Ovary (tissue), 9 donors: ENCODE data around the gene LIFR. TPM values are rescaled to one million over a fixed set of nuclear protein-coding genes. Genes with fewer than 3 reads are reported as not detected.
A peak's percentile ranks its signal among the peaks of the same experiment; 100 is the strongest.

Experiments used
- DNase-seq, 5 donors: peaks; one replicate each; pipeline ENCODE4 v3.0.0-alpha.2; 2019 to 2020
- H3K27ac ChIP-seq, 2 donors: fragments of 200-600 bp; one replicate each; pipeline versions ENCODE4 v1.5.1 to v1.8.0; 2019 to 2022
- H3K27me3 ChIP-seq: fragments of 200-600 bp; one replicate; pipeline ENCODE4 v1.8.0; 2022
- H3K36me3 ChIP-seq: fragments of 200-600 bp; sonication (generic); one replicate; pipeline ENCODE4 v1.5.1; 2019
- H3K4me1 ChIP-seq: one replicate; pipeline ENCODE4 v1.8.1; 2013; ENCODE audit warnings: mild to moderate bottlenecking, moderate library complexity; ENCODE audit not compliant: insufficient read depth
- H3K4me3 ChIP-seq: fragments of 200-600 bp; sonication (generic); one replicate; pipeline ENCODE4 v1.5.1; 2017
- H3K9me3 ChIP-seq, 2 donors: fragments of 200-600 bp in 1 of 2; sonication (generic) in 1 of 2; one replicate each; pipeline versions ENCODE4 v1.5.1 to v1.8.1; 2013 to 2019; ENCODE audit warnings: mild to moderate bottlenecking in 1 of 2, moderate library complexity in 1 of 2
- CTCF ChIP-seq, 3 donors: fragments of 450-650 bp in 2 of 3; fragments of 200-600 bp in 1 of 3; IDR thresholded peaks; one replicate each; pipeline versions ENCODE4 v1.5.1 to v1.8.0; 2016 to 2022; ENCODE audit warnings: antibody characterized with exemption in 3 of 3, mild to moderate bottlenecking in 1 of 3
- EP300 ChIP-seq: sonication (generic); formaldehyde crosslinking; IDR thresholded peaks from one replicate; pipeline ENCODE4 v1.6.1; 2017; ENCODE audit warnings: antibody characterized with exemption
- POLR2A ChIP-seq: fragments of 450-650 bp; IDR thresholded peaks from one replicate; pipeline ENCODE4 v1.6.1; 2017; ENCODE audit warnings: antibody characterized with exemption, mild to moderate bottlenecking, moderate library complexity
- WGBS, 3 donors: extraction: QIAGEN DNeasy Blood & Tissue Kit in 1 of 3; methylation state at CpG; one replicate each; pipeline versions ENCODE4 v1.1.5 to v1.1.7; 2013 to 2017; 5-methylcytosine and 5-hydroxymethylcytosine counted together
- intact Hi-C, 4 donors: fragments of 100-400 bp; cut with DNase I; formaldehyde crosslinking; loops; one replicate each; pipeline versions ENCODE4 v1.11.0 to v1.15.1; 2022 to 2023
- polyA plus RNA-seq, 2 donors: library from polyadenylated mRNA; stranded (reverse); fragments of 200-250 nt in 1 of 2; fragments of 350-450 nt in 1 of 2; fragmentation: Illumina TruSeq in 1 of 2; extraction: RNeasy Lipid Tissue Mini Kit (QIAGEN cat#74804) in 1 of 2; gene quantifications; one replicate each; pipeline ENCODE4 v1.2.3, GENCODE V29; 2013 to 2014
- total RNA-seq, 7 donors: library from RNA; depleted of rRNA in 2 of 7; stranded (reverse); fragments of >200 nt in 2 of 7; fragmentation: NEBNext Ultra II Directional in 3 of 7; extraction: Animal tissue kit (Norgen Biotek cat#: 25700) in 3 of 7; gene quantifications; one replicate each; pipeline versions ENCODE4 v1.1.0 to v1.2.4, GENCODE V29; 2016 to 2023
- donor health status: DM: no; HTN: no; CAD: no; lungs with moderate emphysema.
- donor health status: DM: no; HTN: no; CAD: no.
- donor health status: Bipolar disorder and iron deficiency.
- donor health status: DM: yes; HTN: yes; CAD: no.
- donor health status: DM: no; HTN: no; CAD: no.
- donor health status: DM: yes; HTN: yes; CAD: no.

Gene LIFR
- total and polyA plus RNA-seq, 9 donors, result 17.3 to 143 (median 89.3) TPM

GRCh38 chr5:38553001-38553521 lies 3.4 kb downstream of the LIFR start:
- Histone ChIP-seq H3K9me3 (no peaks in the 10 kb centered on the region), H3K4me3 (no peak overlapping the region), H3K36me3 (no peaks in the 10 kb centered on the region), H3K4me1 (peaks cover 12% of the 10 kb centered on the region), H3K27ac (no peak overlapping the region), H3K27me3 (no peaks in the 10 kb centered on the region)
- no peak for DNase-seq
- WGBS, 3 donors, result 81 to 90% (median 85%) methylated on average over 2 of the region's 2 CpGs
- intact Hi-C loops, result loop anchor here in 2 of 4 donors (10.0 kb wide), 2 partner anchors 88 to 252 kb away; no protein-coding TSS in a partner anchor
- TF ChIP-seq CTCF (IDR thresholded peaks at IDR 0.05), result no peak
- no peak for TF ChIP-seq POLR2A
- TF ChIP-seq EP300, result no peak

GRCh38 chr5:38551030-38552017 lies 5.1 kb downstream of the LIFR start:
- 78 to 84% (median 82%) methylated on average over 10 of the region's 10 CpGs for WGBS, 3 donors
- Histone ChIP-seq H3K27me3 (no peaks in the 10 kb centered on the region), H3K4me3 (no peak overlapping the region), H3K9me3 (no peaks in the 10 kb centered on the region), H3K4me1 (peaks cover 17% of the 10 kb centered on the region), H3K36me3 (no peaks in the 10 kb centered on the region), H3K27ac (no peak overlapping the region)
- intact Hi-C loops, result loop anchor here in 2 of 4 donors (10.0 kb wide), 2 partner anchors 87 to 253 kb away; no protein-coding TSS in a partner anchor
- peak in 1 of 5 donors; percentile 42 for DNase-seq
- TF ChIP-seq EP300 (no peak), CTCF (IDR thresholded peaks at IDR 0.05) (peak in 1 of 3 donors; percentile 38)

DNA sequence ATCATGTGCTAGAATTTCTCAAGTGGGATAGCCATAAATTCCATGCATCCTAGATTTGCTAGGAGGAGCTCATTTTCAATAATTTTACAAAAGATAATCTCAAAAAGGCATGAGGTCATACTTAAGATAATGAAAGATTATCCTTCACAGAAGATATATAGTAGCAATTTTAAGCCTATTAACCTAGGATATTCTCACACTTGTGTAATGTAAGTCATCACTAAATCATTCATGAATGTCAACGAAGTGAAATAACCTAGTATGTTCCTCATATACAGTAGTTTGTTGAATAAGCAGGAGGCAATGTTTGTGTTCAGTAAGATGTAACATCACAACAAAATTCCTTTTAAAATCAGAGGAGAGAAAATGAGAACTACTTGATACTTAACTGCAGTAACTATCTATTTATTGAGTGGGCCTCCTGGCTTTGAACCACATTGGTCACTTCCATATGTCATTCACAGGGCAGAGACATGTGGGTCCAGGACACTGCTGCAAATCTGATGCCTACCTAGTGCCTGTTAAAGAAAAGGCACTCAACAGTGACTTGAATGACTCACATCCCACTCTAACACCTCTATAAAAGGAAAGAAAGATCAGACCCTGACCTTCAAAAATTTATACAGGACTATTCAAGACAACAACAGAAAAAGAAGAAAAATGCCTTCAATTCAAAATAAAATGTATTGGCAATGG lies 8.2 kb downstream of the LIFR start:
- no peaks in the 10 kb centered on the region for H3K9me3 ChIP-seq
- intact Hi-C loops, result no loop called here
- no peaks in the 10 kb centered on the region for H3K27me3 ChIP-seq
- peaks cover 17% of the 10 kb centered on the region for H3K4me1 ChIP-seq
- no peak overlapping the region for H3K4me3 ChIP-seq
- no peak for DNase-seq
- 8 to 40% (median 13%) methylated on average over 1 of the region's 1 CpG for WGBS, 3 donors
- TF ChIP-seq POLR2A (no peak), CTCF (IDR thresholded peaks at IDR 0.05) (no peak), EP300 (no peak)
- H3K36me3 ChIP-seq, result no peaks in the 10 kb centered on the region
- H3K27ac ChIP-seq, result peak overlapping the region in 1 of 2 donors; percentile 30

DNA sequence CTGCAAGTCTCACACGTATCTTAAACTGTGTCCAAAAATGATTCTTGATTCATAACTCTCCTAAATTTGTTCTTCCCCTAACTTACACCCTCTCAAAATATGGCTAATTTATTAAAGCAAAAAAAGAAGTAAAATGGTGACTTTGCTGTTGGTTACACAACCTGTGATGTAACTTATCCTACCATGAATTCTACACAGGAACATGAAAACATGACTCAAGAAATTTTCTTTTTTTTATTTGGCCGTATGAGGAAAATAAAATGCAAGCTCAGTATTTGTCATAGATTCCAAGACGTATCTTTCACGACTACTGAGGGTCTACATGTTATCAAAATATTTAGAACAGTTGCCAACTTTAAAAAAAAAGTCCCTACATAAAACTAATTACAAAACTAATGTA lies 9.2 kb downstream of the LIFR start:
- intact Hi-C loops, result no loop called here
- H3K27me3 ChIP-seq, result no peaks in the 10 kb centered on the region
- H3K9me3 ChIP-seq, result no peaks in the 10 kb centered on the region
- no peak overlapping the region for H3K4me3 ChIP-seq
- TF ChIP-seq EP300, result no peak
- no peak for TF ChIP-seq POLR2A
- no peak for TF ChIP-seq CTCF (IDR thresholded peaks at IDR 0.05)
- WGBS, 3 donors, result 40 to 47% (median 41%) methylated on average over 4 of the region's 4 CpGs
- DNase-seq, result no peak
- peaks cover 17% of the 10 kb centered on the region for H3K4me1 ChIP-seq
- H3K36me3 ChIP-seq, result no peaks in the 10 kb centered on the region
- no peak overlapping the region for H3K27ac ChIP-seq
